Measurements from ENCODE around the gene GPR55.

DNA sequence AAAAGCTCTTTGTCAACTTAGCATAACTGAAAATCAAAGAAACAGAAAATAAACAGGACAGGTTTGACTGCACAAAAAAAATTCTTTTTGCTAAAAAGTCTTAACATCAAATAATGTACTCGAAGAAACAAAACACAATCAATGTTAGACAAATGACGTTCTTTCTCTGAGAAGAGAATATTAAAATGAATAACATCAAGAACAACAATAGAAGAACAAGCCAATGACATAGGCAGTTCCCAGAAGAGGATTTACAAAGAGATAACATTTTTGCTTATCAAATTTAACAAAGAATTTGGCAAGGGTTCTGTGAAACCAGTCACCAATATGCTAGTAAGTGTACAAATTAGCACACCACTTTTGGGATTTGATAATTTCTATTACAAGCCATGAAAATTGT lies 5.8 kb downstream of the GPR55 start:
- no peak for TF ChIP-seq ESRRA (CRISPR knock-in tag; IDR thresholded peaks at IDR 0.05; ENCODE audit: borderline replicate concordance)
- TF ChIP-seq FOXP4 (CRISPR knock-in tag; IDR thresholded peaks at IDR 0.05) = no peak

Measured in WTC11 (cell line).